ENCODE results near the gene SPTBN1.

GRCh38 chr2:54499661-54500060 is 43.5 kb downstream of the SPTBN1 start:
- TF ChIP-seq ESRRA (IDR thresholded peaks at IDR 0.05; ENCODE audit: borderline replicate concordance, low read length), result no peak
- TF ChIP-seq CBX8 (IDR thresholded peaks at IDR 0.05), result no peak
- no peak for TF ChIP-seq CTCF (IDR thresholded peaks at IDR 0.05)
